Right kidney (tissue), 1 donor: ENCODE results near the gene PRR11.
"Not testable (repeated sequence)": the region's sequence is repeated elsewhere in the genome, so short reads cannot be mapped to it uniquely, and the experiment has no call there.

Experiments used
- DNase-seq: peaks from one replicate; pipeline ENCODE4 v3.0.0-alpha.2; 2016

The PRR11 gene

DNA sequence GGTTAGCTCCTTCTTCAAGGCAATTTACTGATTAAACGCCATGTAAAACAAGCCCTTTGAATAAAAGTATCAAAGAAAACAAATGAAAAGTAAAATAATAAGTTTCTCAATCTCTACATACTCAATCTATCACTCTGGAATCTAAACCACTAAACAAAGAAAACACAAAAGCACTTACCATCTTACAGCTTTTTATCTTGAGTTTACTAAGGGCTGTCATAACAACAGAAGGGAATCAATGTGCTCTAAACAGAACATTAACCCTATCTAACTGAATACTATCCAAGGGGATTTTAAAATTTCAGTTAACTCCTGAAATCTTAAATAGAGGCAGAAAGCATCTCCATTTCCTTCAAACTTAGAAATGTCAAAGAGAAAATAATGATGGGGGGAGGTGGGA lies 4.0 kb upstream of the PRR11 start:
- no peak for DNase-seq

DNA sequence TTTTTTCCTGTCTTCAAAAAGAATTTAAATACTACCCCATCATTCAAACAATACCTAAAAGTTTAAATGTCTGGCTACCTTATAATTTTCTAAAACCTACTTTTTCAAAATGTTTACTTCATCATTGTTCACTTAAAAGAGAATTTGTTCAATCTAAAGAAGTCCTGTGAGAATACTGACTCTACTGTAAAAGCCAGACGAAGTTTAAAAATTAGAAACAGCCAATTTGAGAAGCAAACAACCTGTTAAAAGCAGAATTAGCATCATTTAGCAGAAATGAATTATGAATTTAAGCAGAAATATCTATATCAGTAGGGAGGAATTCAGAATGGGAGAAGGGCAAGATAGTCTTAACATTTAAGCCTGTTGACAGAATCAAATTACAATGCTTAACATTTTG lies 2.6 kb upstream of the PRR11 start:
- no peak for DNase-seq

DNA sequence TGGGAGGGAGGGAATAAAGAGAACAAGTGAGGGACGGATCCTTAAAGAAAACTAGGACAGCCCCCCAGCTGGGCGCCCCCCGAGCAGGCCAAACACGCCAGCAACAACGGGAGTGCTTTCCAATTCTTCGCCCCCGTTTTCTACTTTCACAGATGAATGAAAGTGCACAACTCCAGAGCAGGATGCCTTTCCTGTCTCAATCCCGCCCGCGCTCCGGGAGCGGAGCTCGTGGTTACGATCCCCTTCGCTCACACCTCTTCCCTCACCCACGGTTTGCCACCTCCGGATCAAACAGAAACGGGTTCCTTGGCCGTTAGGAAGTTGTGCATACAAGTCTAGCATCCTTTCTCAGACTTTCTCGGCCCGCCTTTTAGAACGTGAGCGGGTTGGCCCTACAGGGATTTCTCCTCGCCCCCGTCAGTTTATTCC lies 1.2 kb upstream of the PRR11 start:
- peak; percentile 85 for DNase-seq

DNA sequence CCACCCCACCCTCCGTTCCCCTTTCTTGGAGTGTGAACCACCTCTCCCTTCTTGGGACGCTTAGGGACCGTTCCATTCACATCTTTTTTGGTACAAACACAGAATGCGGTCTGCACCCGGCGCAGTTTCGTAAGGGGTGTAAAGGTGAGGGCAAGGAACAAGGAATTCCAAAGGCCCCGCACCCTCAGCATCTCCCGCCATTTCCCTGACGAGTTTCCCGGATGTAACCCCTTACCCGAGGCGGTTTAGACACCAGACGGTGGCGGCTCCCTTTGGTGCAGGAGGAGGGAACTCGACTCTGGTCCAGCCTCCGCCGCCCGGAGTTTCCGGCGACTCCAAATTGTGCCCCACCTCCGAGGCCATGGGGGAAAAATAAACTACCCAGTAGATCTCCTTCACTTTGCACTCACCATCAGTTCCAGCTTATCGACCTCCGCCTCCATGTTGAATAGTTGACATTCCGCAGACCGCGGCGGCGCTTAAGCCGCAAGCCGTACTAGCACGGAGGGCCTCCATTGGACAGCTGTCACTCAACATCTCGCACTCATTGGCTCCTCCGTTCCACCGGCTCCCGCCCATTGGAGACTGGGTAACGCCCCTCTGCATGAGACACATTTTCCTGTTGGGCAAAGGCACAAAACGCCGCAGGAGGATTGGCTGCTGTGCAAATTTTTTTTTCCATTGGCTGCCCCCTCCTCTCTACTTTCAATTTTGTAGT lies 666 bp upstream of the PRR11 start, which contains the start of gene SKA2:
TSS of gene SKA2 (minus strand) at position 466 of the 718 bp plus-strand sequence. CDS start at position 443, 23 bp downstream.
- DNase-seq: peak; percentile 98

DNA sequence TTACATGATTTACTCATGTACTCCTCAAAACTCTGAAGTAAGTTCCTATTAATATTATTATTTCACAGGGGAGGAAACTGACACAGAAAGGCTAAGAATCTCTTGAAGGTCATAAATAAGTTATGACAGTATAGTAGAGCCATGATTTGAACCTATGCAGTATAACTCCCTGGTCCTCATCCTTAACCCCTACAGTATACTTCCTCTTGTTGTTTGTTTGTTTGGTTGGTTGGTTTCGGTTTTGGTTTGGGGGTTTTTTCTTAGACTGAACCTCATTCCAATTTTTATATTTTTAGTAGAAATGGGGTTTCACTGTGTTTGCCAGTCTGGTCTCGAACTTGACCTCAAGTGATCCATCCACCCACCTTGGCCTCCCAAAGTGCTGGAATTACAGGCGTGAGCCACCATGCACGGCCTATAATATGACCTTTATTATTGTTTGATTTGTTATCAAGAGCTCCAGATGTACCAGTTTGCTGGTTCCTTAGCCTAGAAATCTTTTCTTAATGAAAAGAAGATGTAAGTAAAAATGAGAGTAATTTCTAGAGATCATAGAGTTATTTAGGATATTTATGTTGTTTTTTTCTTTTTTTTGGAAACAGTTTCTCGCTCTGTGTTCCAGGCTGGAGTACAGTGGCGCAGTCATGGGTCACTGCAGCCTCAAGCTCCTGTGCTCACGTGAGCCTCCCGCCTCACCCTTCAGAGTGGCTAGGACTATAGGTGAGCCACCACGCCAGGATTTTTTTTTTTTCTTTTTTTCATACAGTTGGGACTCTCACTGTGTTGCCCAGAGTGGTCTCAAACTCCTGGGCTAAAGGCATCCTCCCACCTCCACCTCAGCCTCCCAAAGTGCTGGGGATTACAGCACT lies 4.8 kb downstream of the PRR11 start:
- no peak for DNase-seq

DNA sequence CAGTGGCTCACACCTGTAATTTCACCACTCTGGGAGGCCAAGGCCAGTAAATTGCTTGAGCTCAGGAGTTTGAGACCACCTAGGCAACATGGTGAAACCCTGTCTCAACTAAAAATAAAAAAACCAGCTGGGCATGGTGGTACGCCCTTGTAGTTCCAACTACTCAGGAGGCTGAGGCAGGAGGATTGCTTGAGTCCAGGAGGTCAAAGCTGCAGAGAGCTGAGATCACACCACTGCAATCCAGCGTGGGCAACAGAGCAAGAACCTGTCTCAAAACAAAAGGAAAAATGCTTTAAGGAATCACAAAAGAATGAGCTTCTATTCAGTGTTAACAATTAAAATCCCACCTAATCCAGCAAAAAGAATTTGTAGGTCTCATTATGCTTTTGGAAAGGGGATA lies 5.9 kb downstream of the PRR11 start:
- DNase-seq: no peak

DNA sequence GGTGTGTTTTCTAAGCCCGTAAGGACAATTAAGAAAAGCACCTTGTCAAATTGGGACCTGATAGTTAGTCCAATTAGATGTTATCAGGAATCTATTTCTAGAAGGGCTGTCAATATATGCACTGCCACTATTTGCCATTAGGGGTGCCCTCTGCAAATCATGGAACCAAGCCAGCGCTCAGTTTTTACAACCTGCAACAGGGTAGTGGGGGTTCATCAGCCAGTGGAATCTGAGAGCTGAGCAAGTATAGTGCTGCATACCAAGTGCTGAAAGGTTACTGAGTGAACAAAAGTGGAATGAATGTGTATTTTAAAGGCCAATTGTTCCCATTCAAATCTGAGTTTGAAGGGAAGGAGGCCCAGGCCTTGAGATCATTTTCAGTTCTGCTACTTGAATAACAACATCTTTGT lies 10.4 kb downstream of the PRR11 start:
- DNase-seq: peak; percentile 21

DNA sequence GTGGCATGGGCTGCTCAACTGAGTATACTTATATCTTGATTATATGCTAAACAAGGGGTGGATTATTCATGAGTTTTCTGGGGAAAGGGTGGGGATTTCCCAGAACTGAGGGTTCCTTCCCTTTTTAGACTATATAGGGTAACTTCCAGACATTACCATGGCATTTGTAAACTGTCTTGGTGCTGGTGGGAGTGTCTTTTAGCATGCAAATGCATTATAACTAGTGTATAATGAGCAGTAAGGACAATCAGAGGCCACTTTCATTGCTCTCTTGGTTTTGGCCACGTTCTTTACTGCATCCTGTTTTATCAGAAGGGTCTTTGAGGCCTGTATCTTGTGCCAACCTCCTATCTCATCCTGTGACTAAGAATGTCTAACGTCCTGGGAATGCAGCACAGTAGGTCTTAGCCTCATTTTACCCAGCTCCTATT lies 12.0 kb downstream of the PRR11 start:
- DNase-seq: no peak

DNA sequence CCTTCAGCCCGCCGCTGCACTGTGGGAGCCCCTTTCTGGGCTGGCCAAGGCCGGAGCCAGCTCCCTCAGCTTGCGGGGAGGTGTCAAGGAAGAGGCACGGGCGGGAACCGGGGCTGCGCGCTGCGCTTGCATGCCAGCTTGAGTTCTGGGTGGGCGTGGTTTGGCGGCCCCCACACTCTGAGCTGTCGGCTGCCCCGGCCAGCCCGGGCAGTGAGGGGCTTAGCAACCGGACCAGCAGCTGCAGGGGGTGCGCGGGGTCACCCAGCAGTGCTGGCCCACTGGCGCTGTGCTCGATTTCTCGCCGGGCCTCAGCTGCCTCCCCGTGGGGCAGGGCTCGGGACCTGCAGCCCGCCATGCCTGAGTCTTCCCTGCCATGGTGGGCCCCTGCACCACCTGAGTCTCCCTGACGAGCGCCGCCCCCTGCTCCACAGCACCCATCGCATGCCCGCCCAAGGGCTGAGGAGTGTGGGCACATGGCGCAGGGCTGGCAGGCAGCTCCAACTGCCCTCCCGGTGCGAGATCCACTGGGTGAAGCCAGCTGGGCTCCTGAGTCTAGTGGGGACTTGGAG lies 17.0 kb downstream of the PRR11 start:
- DNase-seq: no peak

DNA sequence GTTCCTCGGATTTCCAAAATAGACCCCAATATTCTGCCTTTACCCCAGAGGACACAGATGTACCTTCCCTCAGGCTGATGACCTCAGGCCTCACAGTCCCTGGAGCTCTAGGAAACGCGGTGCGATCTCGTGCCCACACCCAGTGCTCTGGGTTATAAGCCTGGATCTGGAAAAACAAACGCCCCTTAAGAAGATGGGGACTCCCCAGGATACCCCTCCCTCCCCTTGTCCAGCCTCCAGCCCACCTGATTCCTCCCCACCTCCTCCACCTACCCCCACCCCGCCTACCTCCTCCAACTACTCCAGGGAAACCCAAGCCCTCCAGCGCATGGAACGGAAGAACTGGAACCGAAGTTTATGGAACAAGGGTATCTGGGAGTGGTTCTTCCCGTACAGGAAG lies 19.1 kb downstream of the PRR11 start:
- DNase-seq: no peak

DNA sequence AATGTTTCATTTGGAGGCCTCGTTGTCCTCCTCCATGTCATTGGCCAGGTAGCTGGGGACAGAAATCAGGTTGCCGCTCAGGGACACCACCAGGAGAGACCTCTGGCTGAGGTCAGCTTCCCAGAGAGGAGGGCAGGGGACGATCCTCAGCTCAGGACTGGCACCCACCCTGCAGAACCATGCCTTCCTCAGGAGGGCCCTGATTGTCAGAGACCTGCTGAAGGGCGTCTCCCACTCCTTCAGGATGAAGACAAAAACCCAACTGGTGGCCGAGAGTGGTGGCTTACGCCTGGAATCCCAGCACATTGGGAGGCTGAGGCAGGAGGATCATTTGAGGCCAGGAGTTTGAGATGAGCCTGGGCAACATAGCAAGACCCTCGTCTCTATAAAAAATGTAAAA lies 19.5 kb downstream of the PRR11 start:
- no peak for DNase-seq

DNA sequence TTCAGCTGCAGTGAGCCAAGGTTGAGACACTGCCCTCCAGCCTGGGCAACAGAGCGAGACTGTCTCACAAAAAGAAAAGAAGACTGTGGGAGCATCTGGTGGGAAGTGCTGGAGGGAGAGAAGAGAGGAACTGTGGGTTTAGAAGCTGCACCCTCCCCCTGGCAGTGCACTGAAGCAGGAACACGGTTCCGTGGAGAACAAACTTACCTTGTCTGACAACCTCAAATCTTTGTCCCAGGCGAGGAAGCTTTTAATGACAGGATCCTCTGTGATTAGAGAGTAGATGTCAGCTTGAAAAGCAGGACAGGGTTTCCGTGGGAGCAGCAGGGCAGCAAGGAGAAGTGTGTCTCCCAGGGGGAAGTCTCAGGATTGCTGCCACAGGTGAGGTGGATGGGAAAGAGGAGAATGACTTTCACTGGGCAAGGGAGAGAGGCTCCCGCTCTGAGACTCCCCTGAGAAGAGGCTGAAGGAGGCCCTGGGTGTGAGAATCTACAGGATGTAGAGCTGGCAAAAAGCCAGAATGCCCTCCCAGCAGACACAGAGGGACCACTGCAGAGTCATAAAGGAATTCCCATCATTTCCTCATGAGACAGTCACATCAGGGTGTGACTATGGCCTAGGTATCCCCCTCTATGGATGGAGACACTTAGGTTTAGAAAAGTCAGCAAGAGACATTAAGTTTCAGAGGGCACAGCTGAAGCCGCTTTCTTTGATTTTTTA lies 22.9 kb downstream of the PRR11 start:
- no peak for DNase-seq

DNA sequence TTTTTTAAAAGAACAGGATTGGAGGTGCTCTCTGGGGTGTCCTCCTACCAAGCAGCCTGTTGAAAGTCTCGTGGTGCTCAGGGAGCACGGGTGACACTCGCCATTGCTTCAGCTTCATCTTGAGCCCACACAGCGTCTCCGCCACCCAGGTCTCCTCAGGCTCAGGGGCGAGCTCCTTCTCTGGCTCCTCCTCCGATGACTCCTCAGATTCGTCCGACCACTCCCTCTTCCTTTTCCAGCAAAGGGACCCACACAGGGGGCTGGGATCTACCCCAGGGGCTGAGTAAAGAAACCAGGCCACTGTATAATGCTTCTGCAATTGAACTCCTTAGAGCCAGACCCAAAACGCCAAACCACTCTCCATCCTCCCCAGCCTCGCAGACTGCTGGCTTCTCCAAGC lies 24.1 kb downstream of the PRR11 start:
- DNase-seq: not testable (repeated sequence)

DNA sequence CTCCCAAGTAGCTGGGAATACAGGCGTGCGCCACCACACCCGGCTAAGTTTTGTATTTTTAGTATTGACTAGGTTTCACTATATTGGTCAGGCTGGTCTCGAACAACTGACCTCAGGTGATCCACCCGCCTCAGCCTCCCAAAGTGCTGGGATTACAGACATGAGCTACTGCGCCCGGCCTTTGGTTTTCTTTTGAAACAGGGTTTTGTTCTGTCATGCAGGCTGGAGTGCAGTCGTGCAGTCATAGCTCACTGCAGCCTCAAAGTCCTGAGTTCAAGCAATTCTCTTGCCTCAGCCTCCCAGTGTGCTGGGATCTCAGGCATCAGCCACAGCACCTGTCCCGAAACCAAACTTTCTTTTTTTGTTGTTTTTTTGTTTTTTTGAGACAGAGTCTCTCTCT lies 25.1 kb downstream of the PRR11 start:
- DNase-seq: no peak

DNA sequence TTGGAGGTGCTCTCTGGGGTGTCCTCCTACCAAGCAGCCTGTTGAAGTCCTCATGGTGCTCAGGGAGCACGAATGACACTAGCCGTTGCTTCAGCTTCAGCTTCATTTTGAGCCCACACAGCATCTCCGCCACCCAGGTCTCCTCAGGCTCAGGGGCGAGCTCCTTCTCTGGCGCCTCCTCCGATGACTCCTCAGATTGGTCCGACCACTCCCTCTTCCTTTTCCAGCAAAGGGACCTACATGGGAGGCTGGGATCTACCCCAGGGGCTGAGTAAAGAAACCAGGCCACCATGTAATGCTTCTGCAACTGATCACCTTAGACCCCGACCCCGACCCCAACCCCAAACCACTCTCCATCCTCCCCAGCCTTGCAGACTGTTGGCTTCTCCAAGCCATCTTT lies 25.9 kb downstream of the PRR11 start:
- no peak for DNase-seq

DNA sequence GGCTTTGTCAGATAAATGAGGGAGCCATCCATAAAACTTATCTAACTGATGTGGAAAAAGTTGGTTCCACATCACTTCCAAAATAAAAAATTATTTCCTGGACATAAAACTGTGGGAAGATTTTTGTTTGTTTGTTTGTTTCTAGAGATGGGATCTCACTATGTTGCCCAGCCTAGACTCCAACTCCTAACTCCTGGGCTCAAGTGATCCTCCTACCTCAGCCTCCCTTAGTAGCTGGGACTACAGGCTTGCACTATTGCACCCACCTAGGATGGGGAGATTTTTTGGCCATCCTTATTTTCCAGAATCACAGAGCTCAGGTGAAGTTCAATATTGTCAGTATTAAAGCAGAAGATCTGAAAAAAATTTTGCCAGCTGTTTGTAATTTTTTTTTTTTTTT lies 30.5 kb downstream of the PRR11 start:
- no peak for DNase-seq

DNA sequence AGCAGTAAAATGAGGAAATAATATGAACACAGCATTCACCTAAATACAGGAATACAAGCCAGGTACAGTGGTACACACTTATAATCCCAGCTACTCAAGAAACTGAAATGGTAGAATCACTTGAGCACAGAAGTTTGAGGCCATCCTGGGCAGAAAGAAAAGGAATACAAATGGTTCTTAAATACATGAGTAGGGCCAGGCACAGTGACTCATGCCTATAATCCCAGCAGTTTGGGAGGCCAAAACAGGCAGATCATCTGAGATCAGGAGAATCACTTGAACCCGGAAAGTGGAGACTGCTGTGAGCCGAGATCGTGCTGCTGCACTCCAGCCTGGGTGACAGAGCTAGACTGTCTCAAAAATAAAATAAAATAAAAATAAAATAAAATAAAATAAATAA lies 31.3 kb downstream of the PRR11 start:
- DNase-seq: no peak

DNA sequence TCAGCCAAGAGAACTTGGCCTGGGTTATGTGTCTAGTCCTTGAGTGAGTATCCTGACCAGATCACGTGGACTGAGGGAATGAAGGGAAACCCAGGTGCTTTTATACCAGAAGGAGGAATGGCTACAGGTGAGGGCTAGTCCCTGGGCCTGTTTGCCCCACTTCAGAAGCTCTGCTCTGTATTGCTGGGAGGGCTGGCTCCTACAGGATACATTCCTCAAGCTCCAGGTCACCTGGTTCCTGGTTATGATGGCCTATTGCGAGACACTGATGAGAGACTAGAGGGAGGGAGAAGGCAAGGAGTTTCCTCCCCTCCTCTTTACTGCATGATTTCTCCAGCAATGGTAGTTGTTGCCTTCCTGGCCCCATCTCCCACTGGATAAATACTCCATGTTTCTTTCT lies 35.3 kb downstream of the PRR11 start:
- no peak for DNase-seq

DNA sequence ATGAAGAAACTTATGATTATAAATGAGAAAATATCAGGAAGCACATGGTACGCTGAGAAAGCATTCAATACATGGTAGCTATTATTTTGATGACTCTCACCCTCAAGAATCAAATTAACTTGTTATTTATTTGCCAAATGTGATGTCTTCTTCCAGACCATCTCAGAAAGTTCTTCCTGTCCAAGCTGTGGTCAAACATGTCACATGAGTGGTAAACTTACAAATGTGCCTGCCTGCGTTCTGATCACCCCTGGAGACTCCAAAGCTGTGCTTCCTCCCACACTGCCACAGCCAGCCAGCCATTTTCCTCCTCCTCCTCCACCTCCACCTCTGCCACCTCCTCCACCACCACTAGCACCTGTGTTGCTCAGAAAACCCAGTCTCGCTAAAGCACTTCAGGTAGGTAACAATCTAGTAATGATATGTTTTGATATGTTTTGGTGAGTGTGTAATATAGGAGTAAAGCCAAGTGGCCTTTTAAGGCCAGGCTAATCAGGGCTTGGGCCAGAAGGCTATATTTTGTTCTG lies 37.9 kb downstream of the PRR11 start:
- no peak for DNase-seq

DNA sequence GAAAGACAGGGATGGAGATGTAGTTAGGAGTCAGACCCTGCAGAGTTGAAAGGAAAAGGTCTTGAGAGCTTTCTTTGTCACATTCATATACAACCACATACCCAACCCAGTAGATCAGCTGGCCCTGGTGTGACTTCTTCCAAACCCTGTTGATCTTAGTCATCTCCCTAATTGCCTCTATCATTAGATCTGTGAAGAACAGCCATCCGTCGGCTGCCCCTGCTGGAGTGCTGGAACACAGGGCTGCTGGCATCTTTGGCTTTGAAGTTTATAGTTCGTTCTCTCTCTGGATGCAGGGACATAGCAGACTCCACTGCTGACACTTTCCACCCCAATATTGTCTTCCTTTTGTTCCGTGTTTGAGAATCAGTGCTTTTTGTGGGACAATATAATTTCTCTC lies 43.9 kb downstream of the PRR11 start:
- no peak for DNase-seq

DNA sequence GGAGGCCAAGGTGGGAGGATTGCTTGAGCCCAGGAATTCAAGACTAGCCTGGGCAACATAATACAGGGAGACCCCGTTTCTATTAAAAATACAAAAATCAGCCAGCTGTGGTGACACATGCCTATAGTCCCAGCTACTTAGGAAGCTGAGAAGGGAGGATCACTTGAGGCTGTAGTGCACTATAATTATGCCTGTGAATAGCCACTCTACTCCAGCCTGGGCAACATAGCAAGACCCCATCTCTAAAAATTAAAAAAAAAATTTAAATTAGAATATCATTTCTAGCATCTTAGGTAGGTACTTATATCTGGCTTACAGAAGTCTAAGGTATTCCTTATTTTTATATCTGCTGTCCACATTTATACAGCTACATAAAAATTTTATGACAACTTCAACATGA lies 46.8 kb downstream of the PRR11 start:
- DNase-seq: no peak

DNA sequence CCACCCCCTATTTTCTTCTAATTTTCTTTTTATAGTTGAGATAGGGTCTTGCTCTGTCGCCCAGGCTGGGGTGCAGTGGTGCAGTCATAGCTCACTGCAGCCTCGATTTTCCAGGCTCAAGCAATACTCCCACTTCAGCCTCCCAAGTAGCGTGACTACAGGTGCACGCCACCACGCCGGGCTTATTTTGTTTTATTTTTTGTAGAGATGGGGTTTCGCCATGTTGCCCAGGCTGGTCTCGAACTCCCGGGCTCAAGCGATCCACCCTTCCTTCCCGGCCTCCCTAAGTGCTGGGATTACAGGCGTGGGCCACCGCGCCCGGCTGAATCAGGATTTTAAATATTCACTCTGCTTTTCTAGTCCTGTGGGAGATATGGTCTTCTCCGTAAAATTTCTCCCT lies 63.8 kb downstream of the PRR11 start:
- no peak for DNase-seq

DNA sequence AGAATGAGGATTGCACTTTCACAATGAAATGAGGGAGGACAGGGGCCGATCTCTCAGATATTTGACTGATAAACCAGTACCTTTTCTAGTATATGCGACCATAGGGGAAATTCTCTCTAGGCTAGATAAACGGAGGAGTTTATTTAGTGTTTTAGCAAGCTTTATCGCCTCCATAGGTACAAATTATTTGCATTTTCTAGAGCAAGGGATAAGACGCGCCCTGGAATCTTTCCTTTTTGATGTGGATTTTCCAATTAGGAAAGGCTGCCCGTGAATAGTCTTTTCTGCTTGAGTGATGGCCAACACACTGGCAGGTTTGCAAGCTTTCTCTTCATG lies 64.4 kb downstream of the PRR11 start:
- DNase-seq: no peak
